ENCODE results near the gene NAV2. TPM values are rescaled to one million over a fixed set of nuclear protein-coding genes. Genes with fewer than 3 reads are reported as not detected.
A peak's percentile ranks its signal among the peaks of the same experiment; 100 is the strongest.

Gene NAV2
- total and polyA plus RNA-seq, 10 donors = 0.46 to 11.6 (median 4.1) TPM

DNA sequence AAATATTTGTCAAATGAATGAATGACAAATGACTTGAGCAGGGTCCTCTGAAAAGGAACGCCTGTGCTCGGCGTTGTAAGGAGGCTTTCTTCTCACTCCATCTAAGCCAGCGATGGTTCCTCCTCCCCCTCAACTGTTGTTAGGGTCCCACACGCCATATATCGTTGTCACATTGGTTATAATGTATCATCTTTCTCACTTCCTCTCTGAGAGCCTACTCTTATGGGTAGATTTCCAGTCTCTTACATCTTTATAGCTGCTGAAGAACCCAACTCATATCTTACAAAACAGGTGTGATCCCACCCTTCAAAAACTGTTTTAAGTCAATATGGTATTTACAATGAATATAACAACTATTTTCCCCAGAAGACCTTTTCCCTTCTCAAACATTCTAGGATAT lies 81.5 kb downstream of the NAV2 start:
- no peak for DNase-seq
- Histone ChIP-seq H3K27me3 (replicated peaks in 1 of 7) (no peaks in the 10 kb centered on the region), H3K36me3 (no peaks in the 10 kb centered on the region), H3K4me3 (no peak overlapping the region), H3K27ac (peak overlapping the region in 1 of 8 donors; percentile 11), H3K4me1 (peaks cover 6 to 40% (median 14%) of the 10 kb centered on the region in 6 donors), H3K9me3 (no peaks in the 10 kb centered on the region)
- intact Hi-C loops (cut with DNase I; ENCODE audit: low total_unique reads) = no loop called here
- 86 to 89% (median 87%) methylated on average over 6 of the region's 6 CpGs for WGBS, 5 donors
- TF ChIP-seq POLR2AphosphoS5 (IDR thresholded peaks at IDR 0.05) (no peak), POLR2A (IDR thresholded peaks at IDR 0.05) (no peak)
- TF ChIP-seq, protein P1, sequence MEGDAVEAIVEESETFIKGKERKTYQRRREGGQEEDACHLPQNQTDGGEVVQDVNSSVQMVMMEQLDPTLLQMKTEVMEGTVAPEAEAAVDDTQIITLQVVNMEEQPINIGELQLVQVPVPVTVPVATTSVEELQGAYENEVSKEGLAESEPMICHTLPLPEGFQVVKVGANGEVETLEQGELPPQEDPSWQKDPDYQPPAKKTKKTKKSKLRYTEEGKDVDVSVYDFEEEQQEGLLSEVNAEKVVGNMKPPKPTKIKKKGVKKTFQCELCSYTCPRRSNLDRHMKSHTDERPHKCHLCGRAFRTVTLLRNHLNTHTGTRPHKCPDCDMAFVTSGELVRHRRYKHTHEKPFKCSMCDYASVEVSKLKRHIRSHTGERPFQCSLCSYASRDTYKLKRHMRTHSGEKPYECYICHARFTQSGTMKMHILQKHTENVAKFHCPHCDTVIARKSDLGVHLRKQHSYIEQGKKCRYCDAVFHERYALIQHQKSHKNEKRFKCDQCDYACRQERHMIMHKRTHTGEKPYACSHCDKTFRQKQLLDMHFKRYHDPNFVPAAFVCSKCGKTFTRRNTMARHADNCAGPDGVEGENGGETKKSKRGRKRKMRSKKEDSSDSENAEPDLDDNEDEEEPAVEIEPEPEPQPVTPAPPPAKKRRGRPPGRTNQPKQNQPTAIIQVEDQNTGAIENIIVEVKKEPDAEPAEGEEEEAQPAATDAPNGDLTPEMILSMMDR (IDR thresholded peaks at IDR 0.05 in 8 of 11, conservative IDR thresholded peaks at IDR 0.05 in 3 of 11) = no peak

DNA sequence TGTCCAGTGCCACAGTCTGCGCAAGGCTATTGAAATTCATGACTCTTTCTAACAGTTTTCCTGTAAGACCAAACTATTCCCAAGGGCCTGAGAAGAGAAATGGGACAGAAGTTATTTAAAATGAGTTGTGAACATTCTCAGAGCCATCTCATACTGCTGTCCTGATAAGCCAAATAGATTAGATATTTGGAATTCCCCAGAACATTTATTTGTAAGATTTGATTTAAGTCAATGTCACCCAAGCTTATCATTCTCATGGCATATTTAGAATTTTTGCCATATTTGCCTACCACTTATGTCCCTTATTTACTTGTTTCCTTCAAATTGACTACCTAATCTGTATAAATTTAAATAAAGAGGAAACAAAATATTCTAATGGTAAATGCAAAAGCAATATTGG lies 82.4 kb downstream of the NAV2 start:
- Histone ChIP-seq H3K27ac (no peak overlapping the region), H3K36me3 (no peaks in the 10 kb centered on the region), H3K27me3 (replicated peaks in 1 of 7) (no peaks in the 10 kb centered on the region), H3K4me3 (no peak overlapping the region), H3K9me3 (no peaks in the 10 kb centered on the region), H3K4me1 (peaks cover 6 to 40% (median 14%) of the 10 kb centered on the region in 6 donors)
- TF ChIP-seq, protein P1 (IDR thresholded peaks at IDR 0.05 in 8 of 11, conservative IDR thresholded peaks at IDR 0.05 in 3 of 11) = no peak
- TF ChIP-seq POLR2AphosphoS5 (IDR thresholded peaks at IDR 0.05) (no peak), POLR2A (IDR thresholded peaks at IDR 0.05) (no peak)
- intact Hi-C loops (cut with DNase I; ENCODE audit: low total_unique reads) = no loop called here
- 83 to 97% (median 92%) methylated on average over 1 of the region's 1 CpG for WGBS, 5 donors
- no peak for DNase-seq

DNA sequence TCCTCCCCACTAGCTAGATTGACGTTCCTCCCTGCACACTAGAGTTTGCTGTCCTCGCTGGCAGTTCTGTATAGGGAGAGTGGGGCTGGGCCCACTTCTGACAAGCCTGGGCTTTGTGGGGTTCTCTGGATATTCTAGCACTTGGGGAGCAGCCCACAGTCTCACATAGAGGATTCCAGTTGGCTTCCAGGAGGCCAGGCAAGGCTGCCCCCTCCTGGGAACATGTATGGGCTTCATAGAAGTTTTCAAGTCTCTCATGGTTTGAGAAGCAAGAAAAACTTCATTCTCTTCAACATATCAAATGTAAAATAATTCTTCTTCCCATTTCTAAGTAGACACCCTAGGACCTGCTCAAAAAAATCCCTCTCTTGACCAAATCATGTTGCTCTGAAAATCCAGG lies 87.5 kb downstream of the NAV2 start:
- Histone ChIP-seq H3K27me3 (replicated peaks in 1 of 7) (no peaks in the 10 kb centered on the region), H3K4me1 (peaks cover 0 to 13% (median 5%) of the 10 kb centered on the region in 6 donors), H3K36me3 (no peaks in the 10 kb centered on the region), H3K9me3 (no peaks in the 10 kb centered on the region), H3K27ac (no peak overlapping the region), H3K4me3 (no peak overlapping the region)
- 71 to 95% (median 86%) methylated on average over 2 of the region's 2 CpGs for WGBS, 5 donors
- intact Hi-C loops (cut with DNase I; ENCODE audit: low total_unique reads) = no loop called here
- TF ChIP-seq, protein P1 (IDR thresholded peaks at IDR 0.05 in 8 of 11, conservative IDR thresholded peaks at IDR 0.05 in 3 of 11) = no peak
- TF ChIP-seq POLR2AphosphoS5 (IDR thresholded peaks at IDR 0.05) = no peak
- no peak for TF ChIP-seq POLR2A (IDR thresholded peaks at IDR 0.05)
- DNase-seq = no peak

DNA sequence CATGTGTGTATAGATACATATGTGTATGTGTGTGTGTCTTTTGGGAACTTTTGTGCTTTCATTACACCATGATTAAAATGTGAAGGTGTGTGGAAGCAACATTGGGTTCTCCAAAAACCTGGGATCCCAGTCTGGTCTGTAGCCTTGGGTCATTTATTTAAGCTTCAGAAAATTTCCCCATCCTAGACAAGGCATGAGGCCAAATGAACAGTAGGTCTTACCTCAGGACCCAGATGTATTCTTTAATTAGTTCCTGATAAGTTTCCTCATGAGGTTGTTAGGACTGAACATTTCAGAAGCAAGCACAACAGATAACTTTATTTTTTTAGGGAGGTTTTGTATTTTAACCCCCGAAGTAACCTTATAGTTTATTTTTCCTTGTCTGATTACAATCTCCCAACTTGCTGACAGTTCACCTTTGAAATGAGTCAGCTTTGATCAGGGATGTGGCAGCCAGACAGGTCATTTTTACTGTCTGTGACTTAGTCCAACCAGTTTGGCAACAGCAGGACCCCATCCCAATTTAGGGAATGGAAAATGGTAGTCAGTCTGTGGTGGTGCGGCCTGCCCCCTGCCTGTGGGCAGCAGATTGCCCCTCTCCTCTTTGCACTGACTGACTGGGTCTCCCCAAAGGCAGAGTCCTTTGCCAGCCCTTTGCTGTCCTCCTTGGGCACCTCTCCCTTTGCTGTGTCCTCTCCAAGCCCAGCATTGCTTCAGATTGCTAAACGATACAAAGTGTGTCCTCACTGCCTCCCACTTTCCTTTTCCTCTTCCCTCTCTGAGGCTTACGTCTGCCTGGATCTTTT lies 88.3 kb downstream of the NAV2 start:
- Histone ChIP-seq H3K27me3 (replicated peaks in 1 of 7) (no peaks in the 10 kb centered on the region), H3K4me3 (no peak overlapping the region), H3K27ac (no peak overlapping the region), H3K36me3 (no peaks in the 10 kb centered on the region), H3K4me1 (peaks cover 0 to 10% (median 3%) of the 10 kb centered on the region in 6 donors), H3K9me3 (no peaks in the 10 kb centered on the region)
- DNase-seq = no peak
- TF ChIP-seq POLR2A (IDR thresholded peaks at IDR 0.05) = no peak
- TF ChIP-seq, protein P1 (IDR thresholded peaks at IDR 0.05 in 8 of 11, conservative IDR thresholded peaks at IDR 0.05 in 3 of 11) = no peak
- no peak for TF ChIP-seq POLR2AphosphoS5 (IDR thresholded peaks at IDR 0.05)
- intact Hi-C loops (cut with DNase I; ENCODE audit: low total_unique reads) = no loop called here
- 56 to 78% (median 61%) methylated on average over 4 of the region's 4 CpGs for WGBS, 5 donors
